Effector memory CD8-positive, alpha-beta T cell (primary cell): ENCODE data around the gene GATB.
A peak's percentile ranks its signal among the peaks of the same experiment; 100 is the strongest.

Experiments used
- ATAC-seq: fragments of 150-1000 bp; cut with Tn5 transposase; replicated peaks from 2 replicates; pipeline ENCODE4 v1.10.0; 2021; ENCODE audit warnings: mild to moderate bottlenecking, moderate library complexity
- DNase-seq, 3 experiments: peaks; one replicate each; pipeline ENCODE4 v3.0.0; 2021
- H3K27ac Mint-ChIP-seq, 2 donors: one replicate each; pipeline ENCODE4 v1.8.0; 2022; ENCODE audit warnings: mild to moderate bottlenecking in 2 of 2, mixed read lengths in 2 of 2, moderate library complexity in 2 of 2
- H3K27me3 Mint-ChIP-seq, 2 donors: one replicate each; pipeline ENCODE4 v1.8.0; 2022; ENCODE audit warnings: mixed read lengths in 2 of 2
- H3K36me3 Mint-ChIP-seq: one replicate; pipeline ENCODE4 v1.8.0; 2022; ENCODE audit warnings: mild to moderate bottlenecking, moderate library complexity, mixed read lengths; ENCODE audit not compliant: insufficient read depth
- H3K4me1 Mint-ChIP-seq, 2 donors: one replicate each; pipeline ENCODE4 v1.8.0; 2022; ENCODE audit warnings: low read depth in 2 of 2, mixed read lengths in 2 of 2
- H3K4me3 Mint-ChIP-seq, 2 donors: one replicate each; pipeline ENCODE4 v1.8.0; 2022; ENCODE audit warnings: mild to moderate bottlenecking in 2 of 2, mixed read lengths in 2 of 2, moderate library complexity in 2 of 2
- H3K9me3 Mint-ChIP-seq, 2 donors: one replicate each; pipeline ENCODE4 v1.8.0; 2022; ENCODE audit warnings: mixed read lengths in 2 of 2

The GATB gene

DNA sequence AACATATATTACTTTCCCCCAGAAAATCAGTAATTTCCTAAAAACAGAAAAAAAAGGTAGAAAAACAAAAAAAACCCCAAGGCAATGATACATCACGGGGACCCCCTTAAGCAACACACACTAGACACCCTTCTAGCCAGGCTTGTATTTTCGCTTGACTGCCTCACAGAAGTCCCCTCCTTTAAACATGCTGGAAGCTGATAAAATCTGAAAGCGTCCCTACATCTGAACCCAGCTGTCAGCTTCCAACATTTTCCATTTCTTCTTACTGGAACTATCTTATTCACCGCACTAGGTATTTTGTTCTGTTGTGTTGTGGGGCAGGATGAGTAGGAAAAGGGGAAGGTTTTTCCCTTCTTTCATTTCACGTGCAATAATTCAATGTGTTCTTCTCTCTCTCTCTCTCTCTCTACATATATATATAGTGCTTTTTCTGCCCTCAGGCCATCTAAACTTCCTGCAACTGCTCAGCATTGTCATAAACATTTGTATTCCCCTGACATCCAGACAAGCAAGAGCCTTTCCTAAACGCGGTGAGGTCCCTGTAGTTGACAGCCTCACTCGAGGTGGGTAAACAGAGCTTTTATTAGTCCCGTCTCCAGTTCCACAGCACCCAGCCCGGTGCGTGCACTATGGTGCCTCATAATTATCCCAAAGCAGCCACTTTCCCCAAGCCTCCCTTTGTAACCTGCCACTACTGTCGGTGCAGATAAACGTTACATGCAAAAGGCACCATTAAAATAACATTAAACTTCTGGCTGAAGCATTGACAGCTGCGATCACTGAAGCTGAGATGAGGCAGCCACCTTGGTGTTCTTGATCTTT lies 82.5 kb downstream of the GATB start:
- ATAC-seq = no peak
- DNase-seq = no peak
- no peak overlapping the region for H3K4me3 Mint-ChIP-seq
- H3K27ac Mint-ChIP-seq = no peak overlapping the region
- H3K36me3 Mint-ChIP-seq = no peaks in the 10 kb centered on the region
- no peaks in the 10 kb centered on the region for H3K9me3 Mint-ChIP-seq
- H3K27me3 Mint-ChIP-seq = no peaks in the 10 kb centered on the region
- no peaks in the 10 kb centered on the region for H3K4me1 Mint-ChIP-seq

DNA sequence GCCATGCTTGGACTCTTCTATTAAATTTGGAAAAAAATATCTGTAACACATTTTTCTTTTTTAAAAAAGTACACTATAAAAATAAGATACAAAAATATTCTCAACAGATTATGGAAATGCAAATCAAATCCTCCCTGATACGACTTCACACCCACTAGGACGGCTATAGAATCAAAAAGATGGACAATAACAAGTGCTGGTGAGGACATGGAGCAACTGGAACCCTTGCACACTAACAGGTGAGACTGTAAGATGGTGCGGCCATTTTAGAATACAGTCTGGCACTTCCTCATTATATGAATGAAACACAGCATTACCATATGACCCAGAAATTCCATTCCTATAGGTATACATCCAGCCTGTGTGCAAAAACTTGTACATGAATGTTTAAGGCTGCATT lies 83.6 kb downstream of the GATB start:
- ATAC-seq (no peak), DNase-seq (no peak)
- no peaks in the 10 kb centered on the region for H3K27me3 Mint-ChIP-seq
- no peaks in the 10 kb centered on the region for H3K36me3 Mint-ChIP-seq
- H3K9me3 Mint-ChIP-seq = no peaks in the 10 kb centered on the region
- no peaks in the 10 kb centered on the region for H3K4me1 Mint-ChIP-seq
- no peak overlapping the region for H3K4me3 Mint-ChIP-seq
- no peak overlapping the region for H3K27ac Mint-ChIP-seq

DNA sequence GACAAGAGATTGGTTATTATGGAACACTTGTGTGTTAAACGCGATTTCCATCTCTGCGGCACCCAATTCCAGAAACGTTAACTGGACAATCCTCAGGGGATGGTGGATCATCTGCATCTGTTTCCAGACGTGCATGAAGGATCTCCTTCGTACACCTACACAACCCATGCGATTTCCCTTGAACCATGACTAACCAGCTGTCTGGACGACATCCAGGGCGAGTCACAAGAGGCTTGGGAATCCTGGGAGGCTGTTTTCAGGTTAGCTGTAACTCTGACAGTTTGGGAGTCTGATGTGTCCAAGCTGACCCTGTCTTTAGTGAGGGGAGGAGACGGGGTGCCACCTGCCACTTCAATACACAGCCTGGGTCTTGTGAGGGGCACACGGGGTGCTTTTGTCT lies 84.5 kb downstream of the GATB start:
- H3K4me3 Mint-ChIP-seq = no peak overlapping the region
- no peaks in the 10 kb centered on the region for H3K36me3 Mint-ChIP-seq
- no peaks in the 10 kb centered on the region for H3K9me3 Mint-ChIP-seq
- H3K4me1 Mint-ChIP-seq = no peaks in the 10 kb centered on the region
- no peak for DNase-seq
- H3K27me3 Mint-ChIP-seq = no peaks in the 10 kb centered on the region
- no peak for ATAC-seq
- no peak overlapping the region for H3K27ac Mint-ChIP-seq

GRCh38 chr4:151675411-151675971 lies 85.3 kb downstream of the GATB start:
- Mint-ChIP-seq H3K27ac (no peak overlapping the region), H3K27me3 (no peaks in the 10 kb centered on the region), H3K4me3 (no peak overlapping the region), H3K9me3 (no peaks in the 10 kb centered on the region), H3K36me3 (no peaks in the 10 kb centered on the region), H3K4me1 (no peaks in the 10 kb centered on the region)
- ATAC-seq = no peak
- no peak for DNase-seq

DNA sequence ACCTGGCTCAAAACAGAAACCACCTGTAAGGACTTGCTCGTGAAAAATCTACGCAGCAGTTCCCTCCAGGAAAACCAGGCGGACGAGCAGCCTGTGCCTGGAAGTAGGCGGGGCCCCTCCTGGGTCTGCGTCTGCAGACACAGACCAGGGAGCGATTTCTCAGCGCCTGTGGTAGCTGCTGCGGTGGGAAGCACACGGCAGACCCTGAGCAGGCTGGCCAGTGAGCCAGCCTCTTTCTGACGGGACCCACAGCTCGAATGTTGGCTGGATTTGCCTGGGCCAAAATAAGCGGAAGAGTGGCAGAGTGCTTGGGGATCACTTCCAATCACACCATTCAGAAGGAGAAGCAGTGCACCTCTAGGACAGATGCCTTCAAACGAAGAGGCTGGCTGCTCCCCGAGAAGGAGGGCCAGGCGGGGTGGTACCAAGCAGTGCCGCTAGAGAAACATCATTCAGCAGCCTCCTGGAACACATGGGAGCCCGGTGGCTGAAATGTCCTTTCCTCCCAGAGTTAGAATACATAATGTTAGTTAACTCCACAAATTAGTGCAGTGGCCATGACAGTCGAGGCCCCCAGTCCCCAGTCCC lies 85.9 kb downstream of the GATB start:
- Mint-ChIP-seq H3K4me1 (no peaks in the 10 kb centered on the region), H3K27ac (no peak overlapping the region), H3K4me3 (no peak overlapping the region), H3K27me3 (no peaks in the 10 kb centered on the region), H3K36me3 (no peaks in the 10 kb centered on the region), H3K9me3 (no peaks in the 10 kb centered on the region)
- ATAC-seq (no peak), DNase-seq (no peak)

GRCh38 chr4:151673908-151674520 lies 86.8 kb downstream of the GATB start:
- Mint-ChIP-seq H3K27ac (no peak overlapping the region), H3K4me1 (no peaks in the 10 kb centered on the region)

DNA sequence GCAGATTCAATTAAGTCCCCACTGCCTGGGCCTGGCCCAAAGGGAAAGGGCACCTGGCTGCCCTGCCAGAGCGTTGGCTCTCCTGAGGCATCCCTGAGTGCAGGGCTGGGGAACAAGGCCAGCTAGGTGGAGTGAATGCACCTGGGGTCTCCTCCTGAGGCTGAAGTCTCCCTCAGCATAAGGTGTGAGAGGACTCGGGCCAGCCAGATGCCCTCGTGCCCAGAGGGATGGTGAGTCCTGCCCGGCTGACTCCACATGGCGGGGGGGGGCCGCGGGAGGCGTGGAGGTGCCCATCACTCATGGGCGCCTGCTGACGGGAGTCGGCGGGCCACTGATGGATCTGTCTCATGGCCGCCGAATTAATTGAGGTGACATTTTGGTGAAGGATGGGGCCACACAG lies 87.8 kb downstream of the GATB start:
- no peak overlapping the region for H3K4me3 Mint-ChIP-seq

More at GRCh38 chr4:151673908-151674520, 86.8 kb downstream of the GATB start:
- ATAC-seq (no peak), DNase-seq (no peak)
- no peaks in the 10 kb centered on the region for H3K27me3 Mint-ChIP-seq
- no peaks in the 10 kb centered on the region for H3K9me3 Mint-ChIP-seq
- no peak overlapping the region for H3K4me3 Mint-ChIP-seq
- no peaks in the 10 kb centered on the region for H3K36me3 Mint-ChIP-seq

DNA sequence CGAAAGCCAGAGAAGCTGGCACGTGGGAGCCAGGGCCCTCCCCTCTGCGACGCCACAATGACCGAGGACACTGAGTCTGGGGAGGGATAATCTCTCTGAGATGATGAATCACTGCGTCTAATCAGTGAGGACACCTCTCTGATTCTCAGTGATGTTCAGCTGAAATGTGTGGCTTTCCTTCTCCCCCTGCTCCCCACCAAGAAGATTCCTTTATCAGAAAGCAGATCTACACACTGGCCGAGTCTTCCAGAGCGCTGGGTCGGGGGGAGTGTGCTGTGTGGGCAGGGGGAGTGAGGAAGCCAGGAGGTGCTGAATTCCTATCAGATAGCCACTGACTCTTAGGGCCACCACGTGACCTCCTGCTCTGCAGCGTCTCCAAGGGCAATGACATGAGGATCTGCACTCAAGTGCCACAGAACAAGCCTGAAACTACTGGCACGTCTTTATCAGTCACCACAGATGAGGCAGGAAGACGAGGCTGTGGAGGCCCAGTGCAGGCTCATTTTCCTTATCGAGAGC lies 89.2 kb downstream of the GATB start:
- no peak for DNase-seq
- H3K9me3 Mint-ChIP-seq = no peaks in the 10 kb centered on the region

More for the DNA sequence above, 87.8 kb downstream of the GATB start:
- no peak for ATAC-seq
- Mint-ChIP-seq H3K36me3 (no peaks in the 10 kb centered on the region), H3K4me1 (no peaks in the 10 kb centered on the region), H3K9me3 (no peaks in the 10 kb centered on the region), H3K27me3 (no peaks in the 10 kb centered on the region), H3K27ac (no peak overlapping the region)
- no peak for DNase-seq

GRCh38 chr4:151670843-151671242 lies 90.0 kb downstream of the GATB start:
- Mint-ChIP-seq H3K27ac (no peak overlapping the region), H3K36me3 (no peaks in the 10 kb centered on the region), H3K9me3 (no peaks in the 10 kb centered on the region), H3K27me3 (no peaks in the 10 kb centered on the region), H3K4me1 (no peaks in the 10 kb centered on the region), H3K4me3 (no peak overlapping the region)
- DNase-seq (no peak), ATAC-seq (no peak)

More for the DNA sequence above, 89.2 kb downstream of the GATB start:
- Mint-ChIP-seq H3K36me3 (no peaks in the 10 kb centered on the region), H3K27ac (no peak overlapping the region), H3K4me3 (no peak overlapping the region), H3K4me1 (no peaks in the 10 kb centered on the region), H3K27me3 (no peaks in the 10 kb centered on the region)
- no peak for ATAC-seq

- DNase-seq (no peak), ATAC-seq (no peak)
- H3K36me3 Mint-ChIP-seq = no peaks in the 10 kb centered on the region
- no peaks in the 10 kb centered on the region for H3K27me3 Mint-ChIP-seq
- H3K9me3 Mint-ChIP-seq = no peaks in the 10 kb centered on the region
- peak overlapping the region in 1 of 2 donors; percentile 52 for H3K27ac Mint-ChIP-seq
- H3K4me1 Mint-ChIP-seq = no peaks in the 10 kb centered on the region
- H3K4me3 Mint-ChIP-seq = no peak overlapping the region
Observed at GRCh38 chr4:151669990-151670389, 90.8 kb downstream of the GATB start.

DNA sequence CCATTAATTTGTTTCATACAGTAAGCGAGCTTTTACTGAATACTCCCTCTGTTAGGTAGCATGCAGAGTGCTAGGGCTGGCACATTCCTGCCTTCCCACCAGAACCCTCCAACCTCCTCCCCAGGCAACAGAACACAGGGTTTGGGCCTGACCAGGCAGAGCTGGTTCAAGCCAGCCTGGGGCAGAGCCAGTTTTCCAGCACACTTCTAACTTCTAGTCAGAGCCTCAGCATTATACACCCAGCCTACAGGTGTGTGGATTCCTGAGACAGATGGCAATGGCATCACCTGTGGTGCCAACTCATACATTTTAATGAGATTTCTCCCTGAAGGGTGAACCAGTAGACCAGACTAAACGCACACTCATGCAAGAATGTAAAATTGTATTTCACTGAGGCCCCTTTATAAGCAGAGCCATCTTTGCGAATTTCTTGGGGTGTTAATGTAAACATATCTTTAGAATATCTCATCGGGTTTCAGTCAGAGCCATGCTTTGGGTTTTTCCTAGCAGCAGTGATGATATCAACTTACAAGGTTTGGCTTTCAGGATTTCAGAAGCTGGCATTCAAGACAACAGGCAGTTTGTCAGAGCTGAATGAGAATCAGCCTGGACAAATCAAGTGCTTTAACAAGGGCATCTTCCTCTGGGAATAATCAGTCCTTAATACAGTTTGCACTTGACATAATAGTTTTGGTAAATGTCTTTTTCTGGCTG lies 92.0 kb downstream of the GATB start:
- Mint-ChIP-seq H3K27ac (no peak overlapping the region), H3K36me3 (no peaks in the 10 kb centered on the region), H3K9me3 (no peaks in the 10 kb centered on the region), H3K27me3 (no peaks in the 10 kb centered on the region), H3K4me1 (no peaks in the 10 kb centered on the region), H3K4me3 (no peak overlapping the region)
- ATAC-seq = no peak
- DNase-seq = no peak

DNA sequence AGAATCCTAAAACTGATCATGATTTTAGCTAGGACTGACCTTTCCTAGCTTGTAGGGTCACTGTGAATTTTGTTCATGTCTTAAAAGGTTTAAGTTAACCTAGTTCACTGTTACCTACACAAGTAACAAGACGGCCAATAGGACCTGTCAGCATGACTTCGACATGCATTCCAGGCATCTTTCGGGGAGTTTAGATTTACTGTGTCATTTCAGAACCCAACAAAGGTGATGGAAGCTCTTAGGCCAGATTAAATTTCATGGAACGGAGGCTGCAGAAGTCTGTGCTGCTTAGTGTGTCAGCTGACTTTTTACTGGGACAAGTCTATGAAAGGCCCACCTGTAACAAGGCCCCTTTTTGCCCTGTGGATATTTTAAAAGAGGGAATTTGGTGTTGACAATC lies 93.1 kb downstream of the GATB start:
- H3K9me3 Mint-ChIP-seq = no peaks in the 10 kb centered on the region
- ATAC-seq = no peak

DNA sequence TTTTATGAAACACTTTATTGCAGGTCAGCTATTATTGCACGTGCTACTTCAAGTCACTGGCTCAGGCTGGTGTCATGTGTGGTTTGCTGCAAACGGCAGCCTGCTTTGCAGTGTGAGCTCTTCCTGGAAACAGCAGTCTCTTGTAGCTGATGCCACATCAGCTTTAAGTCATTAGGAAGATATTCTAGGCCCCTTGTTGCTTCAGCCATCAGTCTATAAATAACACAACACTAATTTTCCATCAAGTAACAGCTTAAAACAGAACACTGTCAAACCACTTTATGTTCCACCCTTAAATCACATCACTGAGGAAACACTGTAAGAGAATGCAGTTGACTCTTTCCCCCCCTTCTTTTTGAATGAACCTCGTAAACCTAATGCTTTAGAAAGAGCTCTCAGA lies 93.8 kb downstream of the GATB start:
- Mint-ChIP-seq H3K27ac (no peak overlapping the region), H3K27me3 (no peaks in the 10 kb centered on the region), H3K36me3 (no peaks in the 10 kb centered on the region), H3K4me1 (no peaks in the 10 kb centered on the region), H3K4me3 (no peak overlapping the region), H3K9me3 (no peaks in the 10 kb centered on the region)
- ATAC-seq = no peak
- DNase-seq = no peak

More for the DNA sequence above, 93.1 kb downstream of the GATB start:
- Mint-ChIP-seq H3K36me3 (no peaks in the 10 kb centered on the region), H3K4me1 (no peaks in the 10 kb centered on the region), H3K27me3 (no peaks in the 10 kb centered on the region), H3K4me3 (no peak overlapping the region), H3K27ac (no peak overlapping the region)
- no peak for DNase-seq
